ENCODE data around the gene BORCS5.

- no peak for TF ChIP-seq CTCF (conservative IDR thresholded peaks at IDR 0.05; ENCODE audit: low read depth, low read length)
- no peak for TF ChIP-seq ELK1 (IDR thresholded peaks at IDR 0.05; ENCODE audit: borderline replicate concordance, low read depth, low read length)
Observed at GRCh38 chr12:12358528-12358927, 1.6 kb downstream of the BORCS5 start.

All from IMR-90 (cell line).